CD4-positive, alpha-beta T cell treated with Interleukin-4 for 4 hours (primary cell): ENCODE results near the gene SLC26A1.
"Not testable (repeated sequence)": the region's sequence is repeated elsewhere in the genome, so short reads cannot be mapped to it uniquely, and the experiment has no call there.

Source experiments
- DNase-seq: peaks from one replicate; pipeline ENCODE4 v3.0.0-alpha.2; 2020

The SLC26A1 gene

GRCh38 chr4:952881-953573 lies 40.2 kb downstream of the SLC26A1 start:
- no peak for DNase-seq

DNA sequence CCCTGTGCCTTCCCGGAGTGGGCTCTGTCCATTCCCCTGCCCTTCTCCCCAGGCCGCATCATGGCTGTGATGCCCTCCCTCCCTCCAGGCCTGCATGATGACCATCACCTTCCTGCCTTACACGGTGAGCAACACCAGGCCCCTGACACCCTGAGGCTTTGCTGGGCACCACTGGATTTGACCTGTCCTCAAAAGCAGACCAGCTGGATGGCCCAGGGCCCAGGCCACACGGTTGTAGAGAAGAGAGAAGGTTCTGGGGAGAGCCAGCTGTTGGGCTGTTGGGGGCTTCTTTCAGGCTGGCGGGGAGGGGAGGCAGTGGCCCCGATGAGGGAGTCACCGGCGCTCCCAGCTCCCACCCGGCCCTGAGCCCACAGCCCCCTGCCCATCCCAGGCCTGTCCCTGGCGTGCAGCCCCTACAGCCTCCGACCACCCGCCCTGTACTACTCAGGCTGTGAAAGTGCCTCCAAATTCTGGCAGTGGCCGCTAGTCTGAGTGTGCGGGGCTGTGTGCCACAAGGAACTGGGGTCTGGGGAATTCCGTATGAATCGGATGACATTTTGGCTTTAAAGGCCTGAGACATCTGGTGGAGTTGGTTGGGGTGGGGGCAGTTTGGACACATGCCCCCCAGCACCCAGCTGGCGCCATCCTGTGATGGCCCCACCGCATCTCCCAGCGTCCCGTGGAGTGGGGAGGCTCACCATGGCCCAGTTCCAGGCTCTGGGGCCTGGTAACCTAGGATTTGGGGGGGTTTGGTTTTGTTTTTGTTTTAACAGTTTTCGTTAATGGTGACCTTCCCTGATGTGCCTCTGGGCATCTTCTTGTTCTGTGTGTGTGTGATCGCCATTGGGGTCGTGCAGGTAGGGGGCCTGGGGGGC lies 41.4 kb downstream of the SLC26A1 start:
- DNase-seq = no peak

- DNase-seq = no peak
Observed at GRCh38 chr4:951186-951585, 42.0 kb downstream of the SLC26A1 start.

GRCh38 chr4:950136-951020 lies 42.8 kb downstream of the SLC26A1 start:
- no peak for DNase-seq

DNA sequence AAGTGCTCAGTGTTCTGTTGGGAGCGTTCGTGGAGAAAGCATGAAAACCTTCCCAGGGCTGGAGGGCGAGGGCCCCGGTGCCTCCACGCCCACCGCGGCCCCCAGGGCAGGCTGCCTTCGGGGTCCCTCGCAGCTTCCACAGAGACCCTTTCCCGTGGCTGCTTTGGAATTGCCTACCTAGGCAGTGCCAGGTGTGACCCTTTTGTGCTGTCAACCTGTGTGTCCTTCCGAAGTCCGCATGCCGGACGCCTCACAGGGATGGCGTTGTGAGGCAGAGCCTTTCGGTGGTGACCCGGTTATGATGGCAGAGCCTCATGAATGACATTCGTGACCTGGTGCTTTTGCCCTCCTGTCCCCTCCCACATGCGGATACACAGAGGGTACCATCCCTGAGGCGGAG lies 43.5 kb downstream of the SLC26A1 start:
- no peak for DNase-seq

DNA sequence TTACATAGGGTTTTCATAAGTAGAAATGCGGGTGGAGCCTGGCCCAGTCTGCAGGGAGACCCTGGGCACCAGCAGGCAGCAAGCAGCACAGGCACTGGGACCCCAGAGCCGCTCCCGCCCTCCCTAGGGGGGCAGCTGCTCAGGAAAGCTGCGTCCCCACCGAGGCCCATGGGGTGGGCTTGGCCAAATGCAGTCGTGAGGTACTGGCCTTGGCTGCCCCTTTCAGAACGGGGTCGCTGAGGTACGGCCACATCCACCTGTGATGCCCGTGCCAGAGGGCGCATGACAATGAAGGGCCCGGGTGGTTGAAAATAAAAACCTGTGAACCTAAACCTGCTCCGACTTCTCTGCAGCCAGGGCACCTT lies 44.3 kb downstream of the SLC26A1 start:
- no peak for DNase-seq

GRCh38 chr4:948101-948935 lies 44.9 kb downstream of the SLC26A1 start:
- no peak for DNase-seq

GRCh38 chr4:947491-947971 lies 45.7 kb downstream of the SLC26A1 start:
- no peak for DNase-seq

- no peak for DNase-seq
Observed at GRCh38 chr4:946517-947471, 46.4 kb downstream of the SLC26A1 start.

- no peak for DNase-seq
Observed at GRCh38 chr4:946103-946450, 47.1 kb downstream of the SLC26A1 start.

- DNase-seq = no peak
Observed at GRCh38 chr4:945274-946102, 47.7 kb downstream of the SLC26A1 start.

DNA sequence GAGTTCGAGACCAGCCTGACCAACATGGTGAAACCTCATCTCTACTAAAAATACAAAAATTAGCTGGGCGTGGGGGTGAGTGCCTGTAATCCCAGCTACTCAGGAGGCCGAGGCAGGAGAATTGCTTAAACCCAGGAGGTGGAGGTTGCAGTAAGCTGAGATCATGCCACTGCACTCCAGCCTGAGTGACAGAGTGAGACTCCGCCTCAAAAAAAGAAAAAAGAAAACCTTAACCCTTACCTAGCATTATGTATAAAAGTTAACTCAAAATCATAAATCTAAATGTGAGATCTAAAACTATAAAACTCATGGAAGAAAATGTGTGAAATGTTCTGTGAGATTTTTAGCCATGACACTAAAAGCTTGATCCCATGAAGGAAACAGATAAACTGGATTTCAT lies 53.7 kb downstream of the SLC26A1 start:
- DNase-seq = not testable (repeated sequence)
